ENCODE results near the gene NOL4L. TPM values are rescaled to one million over a fixed set of nuclear protein-coding genes. Genes with fewer than 3 reads are reported as not detected.

Gene NOL4L
- total and polyA plus RNA-seq, 2 experiments from 2014 or later, result 35.6 to 42.9 TPM

GRCh38 chr20:32453467-32454163 lies 131.5 kb downstream of the NOL4L start:
- 96% methylated on average over 28 of the region's 28 CpGs for WGBS (ENCODE audit: low lambda C conversion rate, missing lambda C conversion rate)
- Histone ChIP-seq H3K4me2 (no peak overlapping the region), H2AFZ (no peak overlapping the region), H3K36me3 (replicated peaks; ENCODE audit: insufficient read depth, low read depth) (peaks cover 5% of the 10 kb centered on the region), H3K9me3 (ENCODE audit: low read depth) (no peaks in the 10 kb centered on the region), H3K79me2 (peaks cover 53% of the 10 kb centered on the region), H3K9me2 (replicated peaks; ENCODE audit: insufficient read depth) (no peaks in the 10 kb centered on the region), H4K20me1 (ENCODE audit: insufficient read depth, poor library complexity, severe bottlenecking) (peaks cover 53% of the 10 kb centered on the region), H3K27ac (no peak overlapping the region), H3K4me1 (ENCODE audit: insufficient read depth) (peaks cover 23% of the 10 kb centered on the region), H3K27me3 (no peaks in the 10 kb centered on the region), H3K4me3 (no peak overlapping the region)
- no peak for DNase-seq (ENCODE audit: low spot score)
- TF ChIP-seq EZH2phosphoT487 (IDR thresholded peaks at IDR 0.05; ENCODE audit: low read depth, severe bottlenecking, unreplicated experiment) (no peak), EZH2 (IDR thresholded peaks at IDR 0.05; ENCODE audit: borderline replicate concordance) (no peak), CTCF (IDR thresholded peaks at IDR 0.05; ENCODE audit: poor library complexity) (no peak)

- DNase-seq (ENCODE audit: low spot score), result no peak
- 97% methylated on average over 23 of the region's 24 CpGs for whole genome bisulfite sequencing (ENCODE audit: low lambda C conversion rate, missing lambda C conversion rate)
- Histone ChIP-seq H4K20me1 (ENCODE audit: insufficient read depth, poor library complexity, severe bottlenecking) (peaks cover 46% of the 10 kb centered on the region), H3K27me3 (no peaks in the 10 kb centered on the region), H3K9me3 (ENCODE audit: low read depth) (no peaks in the 10 kb centered on the region), H3K27ac (no peak overlapping the region), H2AFZ (no peak overlapping the region), H3K9me2 (replicated peaks; ENCODE audit: insufficient read depth) (no peaks in the 10 kb centered on the region), H3K79me2 (peaks cover 46% of the 10 kb centered on the region), H3K36me3 (replicated peaks; ENCODE audit: insufficient read depth, low read depth) (peaks cover 5% of the 10 kb centered on the region), H3K4me1 (ENCODE audit: insufficient read depth) (peaks cover 17% of the 10 kb centered on the region), H3K4me3 (no peak overlapping the region), H3K4me2 (no peak overlapping the region)
- TF ChIP-seq EZH2 (IDR thresholded peaks at IDR 0.05; ENCODE audit: borderline replicate concordance) (no peak), EZH2phosphoT487 (IDR thresholded peaks at IDR 0.05; ENCODE audit: low read depth, severe bottlenecking, unreplicated experiment) (no peak), CTCF (IDR thresholded peaks at IDR 0.05; ENCODE audit: poor library complexity) (no peak)
Measured at GRCh38 chr20:32452776-32453466, 132.2 kb downstream of the NOL4L start.

GRCh38 chr20:32451682-32452461 lies 133.3 kb downstream of the NOL4L start:
- WGBS (ENCODE audit: low lambda C conversion rate, missing lambda C conversion rate), result 89% methylated on average over 26 of the region's 27 CpGs
- TF ChIP-seq EZH2phosphoT487 (IDR thresholded peaks at IDR 0.05; ENCODE audit: low read depth, severe bottlenecking, unreplicated experiment) (no peak), CTCF (IDR thresholded peaks at IDR 0.05; ENCODE audit: poor library complexity) (no peak), EZH2 (IDR thresholded peaks at IDR 0.05; ENCODE audit: borderline replicate concordance) (no peak)
- Histone ChIP-seq H3K79me2 (peaks cover 42% of the 10 kb centered on the region), H3K36me3 (replicated peaks; ENCODE audit: insufficient read depth, low read depth) (peaks cover 5% of the 10 kb centered on the region), H3K4me1 (ENCODE audit: insufficient read depth) (peaks cover 9% of the 10 kb centered on the region), H3K9me2 (replicated peaks; ENCODE audit: insufficient read depth) (no peaks in the 10 kb centered on the region), H3K9me3 (ENCODE audit: low read depth) (no peaks in the 10 kb centered on the region), H3K27me3 (no peaks in the 10 kb centered on the region), H3K4me3 (no peak overlapping the region), H3K4me2 (no peak overlapping the region), H4K20me1 (ENCODE audit: insufficient read depth, poor library complexity, severe bottlenecking) (peaks cover 38% of the 10 kb centered on the region), H3K27ac (no peak overlapping the region), H2AFZ (no peak overlapping the region)
- no peak for DNase-seq (ENCODE audit: low spot score)
